GM06990 (cell line): ENCODE results near the gene HAO2.
A peak's percentile ranks its signal among the peaks of the same experiment; 100 is the strongest.

Source experiments
- DNase-seq: peaks from one replicate; pipeline ENCODE4 v3.0.0-alpha.2; 2011; ENCODE audit not compliant: insufficient read length; ENCODE audit errors: extremely low read depth
- H3K27me3 ChIP-seq: replicated peaks from 2 replicates; pipeline ENCODE4 v1.6.0; 2011; ENCODE audit warnings: low read length; ENCODE audit not compliant: control insufficient read depth, insufficient read depth
- H3K36me3 ChIP-seq: 2 replicates; pipeline ENCODE4 v1.5.1; 2011; ENCODE audit warnings: low read length; ENCODE audit not compliant: control insufficient read depth, insufficient read depth
- H3K4me3 ChIP-seq: replicated peaks from 2 replicates; pipeline ENCODE4 v1.5.1; 2011; ENCODE audit warnings: low read depth, mild to moderate bottlenecking, control low read depth, low read length
- CTCF ChIP-seq: IDR thresholded peaks from 2 replicates; pipeline ENCODE4 v1.5.1; 2011; ENCODE audit warnings: low read length, control low read depth, mild to moderate bottlenecking, inconsistent platforms; ENCODE audit not compliant: insufficient read depth, poor library complexity, severe bottlenecking

The HAO2 gene

DNA sequence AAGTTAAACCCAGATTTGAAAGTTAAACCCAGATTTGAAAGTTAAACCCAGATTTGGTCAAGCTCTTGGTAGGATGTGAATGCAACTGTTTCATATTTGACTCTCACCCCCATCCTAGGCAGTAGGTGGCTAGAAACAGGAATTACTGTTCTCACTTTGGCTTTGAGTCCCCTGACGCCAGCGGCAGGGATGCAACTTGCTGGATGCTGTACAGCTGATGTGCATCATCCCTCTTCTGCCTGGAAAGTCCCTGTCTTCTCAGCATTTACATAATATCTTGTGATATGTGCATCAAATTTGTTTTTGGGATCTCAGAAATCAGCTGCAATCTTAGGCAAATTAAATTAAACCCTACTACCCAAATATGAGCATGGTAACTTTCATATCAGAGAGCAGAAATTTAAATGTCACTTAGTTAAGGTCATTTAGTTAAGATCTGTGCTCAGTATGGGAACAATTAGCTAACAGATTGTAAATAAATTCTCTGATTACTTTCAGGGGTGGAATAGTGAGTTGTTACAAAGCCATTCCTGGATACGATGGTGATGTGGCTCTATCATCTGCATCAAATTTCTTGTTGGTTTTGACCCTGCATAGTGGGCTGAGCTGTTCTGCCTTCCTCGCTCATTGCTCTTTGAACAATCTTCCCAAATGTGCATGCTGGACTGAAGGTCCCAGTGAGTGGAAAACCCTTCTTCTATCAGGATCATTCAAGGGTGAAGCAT is 6.8 kb upstream of the HAO2 start:
- no peak for DNase-seq
- no peaks in the 10 kb centered on the region for H3K36me3 ChIP-seq
- H3K27me3 ChIP-seq: no peaks in the 10 kb centered on the region
- no peak overlapping the region for H3K4me3 ChIP-seq
- TF ChIP-seq CTCF: no peak

- H3K27me3 ChIP-seq: no peaks in the 10 kb centered on the region
- TF ChIP-seq CTCF: no peak
- no peaks in the 10 kb centered on the region for H3K36me3 ChIP-seq
- DNase-seq: no peak
- no peak overlapping the region for H3K4me3 ChIP-seq
Observed at GRCh38 chr1:119363162-119363561, 5.4 kb upstream of the HAO2 start.

DNA sequence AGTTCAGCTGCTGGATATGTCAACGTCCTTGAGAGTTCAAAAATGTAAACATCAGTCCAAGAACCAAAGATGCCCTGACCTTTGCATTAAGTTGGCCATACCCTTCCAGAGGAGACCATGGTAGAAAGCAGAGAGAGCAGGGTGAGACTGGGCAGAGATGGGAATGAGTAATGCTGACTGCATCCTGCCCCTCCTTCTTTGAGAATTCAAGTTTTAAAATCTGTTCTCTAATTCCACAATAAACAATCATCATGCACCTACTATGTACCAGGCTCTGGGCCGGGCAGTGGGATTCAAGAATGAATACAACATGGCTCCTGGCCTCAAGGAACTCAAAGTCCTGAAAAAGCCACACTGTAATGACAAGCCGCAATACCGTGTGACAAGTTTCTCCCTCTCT is 3.9 kb upstream of the HAO2 start:
- Histone ChIP-seq H3K36me3 (no peaks in the 10 kb centered on the region), H3K27me3 (no peaks in the 10 kb centered on the region), H3K4me3 (no peak overlapping the region)
- DNase-seq: no peak
- TF ChIP-seq CTCF: no peak

DNA sequence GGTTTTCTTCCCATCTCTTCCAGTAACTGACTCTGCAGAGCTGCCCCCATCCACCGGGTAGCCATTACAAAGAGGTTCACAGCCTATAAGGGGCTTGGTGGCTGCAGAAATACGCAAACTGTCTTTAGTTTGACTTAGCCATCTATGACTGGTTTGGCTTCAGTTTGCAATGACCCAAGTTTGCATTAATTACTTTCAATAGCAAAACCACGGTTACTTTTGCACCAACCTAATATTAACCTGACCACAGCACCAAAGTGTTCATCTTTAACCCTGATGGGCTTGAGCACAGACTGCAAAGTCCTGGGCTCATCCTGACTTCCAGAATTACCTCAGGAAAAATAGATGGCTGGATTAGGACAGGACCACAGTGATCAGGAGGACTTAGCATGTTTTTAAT is 2.2 kb upstream of the HAO2 start:
- Histone ChIP-seq H3K36me3 (no peaks in the 10 kb centered on the region), H3K4me3 (no peak overlapping the region), H3K27me3 (no peaks in the 10 kb centered on the region)
- no peak for DNase-seq
- TF ChIP-seq CTCF: no peak

DNA sequence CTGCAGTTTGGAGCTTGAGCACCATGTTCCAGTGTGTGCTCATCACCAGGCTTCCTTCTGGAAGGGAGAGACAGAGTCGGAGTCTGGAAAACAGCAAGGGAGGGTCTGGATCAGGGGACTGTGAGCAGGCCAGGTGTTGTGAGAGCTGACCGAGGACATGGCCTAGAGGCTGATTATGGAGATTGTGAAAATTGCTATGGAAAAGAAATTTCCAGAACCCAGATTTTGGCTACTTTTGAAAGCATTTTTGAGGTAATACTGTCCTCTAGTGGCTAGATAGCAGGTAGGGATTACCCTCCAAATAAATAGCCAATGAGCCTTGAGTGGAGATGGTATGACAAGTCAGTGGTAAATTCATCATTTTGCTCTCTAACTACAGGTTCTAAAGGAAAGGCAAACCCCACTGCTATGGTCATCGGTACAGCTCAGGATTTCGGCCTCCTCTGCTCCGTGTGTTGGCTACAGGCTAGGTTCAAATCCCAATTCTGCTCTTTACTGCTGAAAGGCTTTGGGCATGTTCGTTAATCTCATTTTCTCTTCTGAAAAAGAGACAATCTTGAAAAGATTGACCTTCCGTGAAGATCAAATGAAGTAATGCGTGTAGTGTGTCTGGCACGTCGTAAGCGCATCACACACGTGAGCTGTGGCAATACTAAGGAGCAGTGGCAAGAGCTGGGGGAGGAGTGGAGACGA is 1.0 kb upstream of the HAO2 start:
- no peak overlapping the region for H3K4me3 ChIP-seq
- TF ChIP-seq CTCF: peak; percentile 93
- no peak for DNase-seq

More for the DNA sequence above, 1.0 kb upstream of the HAO2 start:
- H3K27me3 ChIP-seq: no peaks in the 10 kb centered on the region
- H3K36me3 ChIP-seq: no peaks in the 10 kb centered on the region
